Suppressor macrophage treated with lipopolysaccharide for 4 hours (primary cell): ENCODE measurements around the gene TRAPPC4.
"Not testable (repeated sequence)": the region's sequence is repeated elsewhere in the genome, so short reads cannot be mapped to it uniquely, and the experiment has no call there.

Experiments
- DNase-seq: peaks from one replicate; pipeline ENCODE4 v3.0.0-alpha.2; 2020

The TRAPPC4 gene

DNA sequence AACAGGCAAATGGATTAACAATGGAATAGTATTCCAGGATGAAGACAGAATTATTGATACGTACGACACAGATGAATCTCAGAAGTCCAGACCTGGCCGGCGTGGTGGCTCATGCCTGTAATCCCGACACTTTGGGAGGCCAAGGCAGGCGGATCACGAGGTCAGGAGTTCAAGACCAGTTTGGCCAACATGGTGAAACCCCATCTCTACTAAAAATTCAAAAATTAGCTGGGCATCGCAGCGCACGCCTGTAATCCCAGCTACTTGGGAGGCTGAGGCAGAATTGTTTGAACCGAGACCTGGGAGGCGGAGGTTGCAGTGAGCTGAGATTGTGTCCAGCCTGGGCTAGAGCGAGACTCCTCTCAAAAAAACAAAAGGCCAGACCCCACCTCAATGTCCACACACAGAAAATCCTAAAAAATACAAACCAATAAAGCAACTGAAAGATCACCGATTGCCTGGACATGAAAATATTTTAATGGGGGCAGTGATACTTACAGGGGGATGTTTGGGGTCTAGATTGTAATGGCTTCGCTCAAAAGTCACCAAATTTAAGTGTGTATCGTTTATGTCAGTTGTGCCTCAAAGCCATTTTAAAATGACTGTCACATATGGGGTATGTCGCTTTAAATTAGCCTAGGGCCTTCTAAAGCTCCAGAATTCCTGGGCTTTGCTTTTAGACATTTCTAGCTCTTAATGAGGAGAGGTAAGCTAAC lies 4.2 kb upstream of the TRAPPC4 start:
- DNase-seq = no peak

DNA sequence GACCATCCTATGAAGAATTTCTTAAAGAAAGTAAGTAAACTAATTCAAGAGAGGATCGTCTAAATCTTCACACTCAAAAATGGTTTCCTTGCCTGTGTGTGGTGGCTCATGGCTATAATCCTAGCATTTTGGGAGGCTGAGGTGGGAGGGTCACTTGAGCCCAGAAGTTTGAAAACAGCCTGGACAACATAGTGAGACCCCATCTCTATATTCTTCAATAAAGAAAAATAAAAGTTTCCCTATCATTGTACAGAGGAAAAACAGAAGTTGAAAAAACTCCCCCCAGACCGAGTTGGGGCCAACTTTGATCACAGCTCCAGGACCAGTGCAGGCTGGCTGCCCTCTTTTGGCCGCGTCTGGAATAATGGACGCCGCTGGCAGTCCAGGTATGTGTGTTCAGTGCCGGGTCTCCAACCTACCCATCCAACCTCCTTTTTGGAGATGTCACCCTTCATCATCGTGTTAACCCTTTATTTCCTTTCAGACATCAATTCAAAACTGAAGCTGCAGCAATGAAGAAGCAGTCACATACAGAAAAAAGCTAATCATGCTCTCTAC lies 3.4 kb upstream of the TRAPPC4 start:
- DNase-seq = no peak

DNA sequence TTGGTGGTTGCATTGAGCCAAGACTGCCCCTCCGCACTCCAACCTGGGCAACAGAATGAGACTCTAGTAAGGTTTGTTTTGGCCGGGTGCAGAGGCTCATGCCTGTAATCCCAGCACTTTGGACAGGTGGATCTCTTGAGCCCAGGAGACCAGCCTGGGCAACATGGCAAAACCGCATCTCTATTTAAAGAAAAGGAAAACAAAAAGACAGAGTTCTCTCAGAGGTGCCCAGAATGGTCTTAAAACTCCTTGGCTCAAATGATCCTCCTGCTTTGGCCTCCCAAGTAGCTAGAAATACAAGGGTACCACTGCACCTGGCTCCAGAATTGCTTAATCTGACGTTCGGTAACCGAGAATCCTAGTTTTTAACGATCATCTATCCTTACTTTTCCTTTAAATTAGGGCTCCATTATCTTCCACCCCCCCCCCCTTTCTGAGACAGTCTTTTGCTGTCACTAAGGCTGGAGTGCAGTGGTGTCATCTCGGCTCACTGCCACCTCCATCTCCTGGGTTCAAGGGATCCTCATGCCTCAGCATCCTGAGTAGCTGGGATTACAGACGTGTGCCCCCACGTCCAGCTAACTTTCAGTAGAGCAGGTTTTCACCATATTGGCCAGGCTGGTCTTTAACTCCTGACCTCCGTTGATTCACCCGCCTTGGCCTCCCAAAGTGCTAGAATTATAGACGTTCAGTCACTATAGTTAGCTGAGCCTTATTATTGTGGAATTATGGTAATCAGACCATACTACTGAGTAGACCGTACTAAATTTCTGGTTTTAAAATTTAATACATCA lies 2.2 kb upstream of the TRAPPC4 start:
- no peak for DNase-seq

DNA sequence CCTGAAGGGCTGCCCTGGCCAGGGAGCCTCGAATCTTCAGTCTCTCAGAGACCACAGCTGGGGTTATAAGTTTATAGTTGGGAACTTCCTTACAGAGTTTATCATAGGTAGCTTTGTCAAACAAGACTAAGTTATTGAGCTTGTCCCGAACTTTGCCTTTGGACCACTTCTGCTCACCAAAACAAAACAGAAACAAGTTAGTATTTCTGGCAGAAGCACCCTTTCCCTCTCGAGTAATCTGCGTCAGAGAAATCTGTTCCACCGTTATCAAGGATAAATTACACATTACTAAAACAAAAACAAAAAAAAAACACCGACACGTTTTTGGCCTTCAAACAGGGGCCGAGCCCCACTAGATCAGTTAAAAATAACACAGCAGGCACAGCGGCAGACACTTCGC lies 1.2 kb upstream of the TRAPPC4 start:
- DNase-seq = peak; percentile 37

DNA sequence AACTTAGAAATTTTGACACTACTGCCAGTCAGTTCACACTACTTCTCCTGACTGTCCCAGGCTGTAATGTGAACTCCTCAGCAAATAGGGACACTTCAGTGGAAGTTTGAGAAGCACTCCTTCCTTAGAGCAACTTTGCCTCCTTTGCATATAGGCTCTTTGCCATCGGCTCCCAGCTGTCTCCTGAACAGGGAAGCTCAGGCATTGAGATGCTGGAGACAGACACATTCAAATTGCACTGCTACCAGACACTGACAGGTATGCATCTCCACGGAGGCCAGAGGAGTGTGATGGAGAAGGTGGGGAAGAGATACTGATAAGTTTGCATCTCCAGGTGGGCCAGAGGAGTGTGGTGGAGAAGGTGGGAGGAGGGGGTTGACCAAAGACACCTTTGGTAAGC lies 1.4 kb downstream of the TRAPPC4 start:
- no peak for DNase-seq

DNA sequence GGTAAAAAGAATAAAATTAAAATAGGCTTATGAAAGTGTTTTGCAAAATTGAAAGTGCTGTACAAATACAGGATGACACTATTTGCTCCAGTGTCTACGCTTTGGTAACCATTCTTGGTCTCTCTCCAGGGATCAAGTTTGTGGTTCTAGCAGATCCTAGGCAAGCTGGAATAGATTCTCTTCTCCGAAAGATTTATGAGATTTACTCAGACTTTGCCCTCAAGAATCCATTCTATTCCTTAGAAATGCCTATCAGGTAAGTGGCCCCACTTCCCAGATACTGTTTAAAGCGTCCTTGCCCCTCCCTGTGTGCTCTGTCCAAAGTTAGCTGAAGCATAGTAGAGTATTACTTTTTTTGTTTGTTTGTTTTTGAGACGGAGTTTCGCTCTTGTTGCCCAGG lies 3.1 kb downstream of the TRAPPC4 start:
- DNase-seq = no peak

DNA sequence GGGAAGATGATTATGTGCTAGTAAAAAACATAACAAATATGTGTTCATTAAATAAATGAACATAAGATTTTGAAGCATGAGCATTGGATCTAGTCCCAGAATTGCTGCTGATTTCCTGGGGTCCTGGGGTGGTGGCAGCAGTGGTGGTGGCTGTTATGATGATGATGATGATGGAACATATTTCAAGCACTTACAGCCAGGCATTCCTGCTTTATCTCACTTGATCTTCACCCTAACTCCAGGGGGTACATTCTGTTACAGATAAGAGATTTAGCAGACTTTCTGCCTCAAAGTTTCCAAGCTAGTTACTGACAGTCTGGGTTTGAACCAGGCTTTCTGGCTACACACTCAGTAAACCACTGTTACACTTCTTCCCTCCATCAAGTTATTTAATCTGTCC lies 5.2 kb downstream of the TRAPPC4 start:
- no peak for DNase-seq

DNA sequence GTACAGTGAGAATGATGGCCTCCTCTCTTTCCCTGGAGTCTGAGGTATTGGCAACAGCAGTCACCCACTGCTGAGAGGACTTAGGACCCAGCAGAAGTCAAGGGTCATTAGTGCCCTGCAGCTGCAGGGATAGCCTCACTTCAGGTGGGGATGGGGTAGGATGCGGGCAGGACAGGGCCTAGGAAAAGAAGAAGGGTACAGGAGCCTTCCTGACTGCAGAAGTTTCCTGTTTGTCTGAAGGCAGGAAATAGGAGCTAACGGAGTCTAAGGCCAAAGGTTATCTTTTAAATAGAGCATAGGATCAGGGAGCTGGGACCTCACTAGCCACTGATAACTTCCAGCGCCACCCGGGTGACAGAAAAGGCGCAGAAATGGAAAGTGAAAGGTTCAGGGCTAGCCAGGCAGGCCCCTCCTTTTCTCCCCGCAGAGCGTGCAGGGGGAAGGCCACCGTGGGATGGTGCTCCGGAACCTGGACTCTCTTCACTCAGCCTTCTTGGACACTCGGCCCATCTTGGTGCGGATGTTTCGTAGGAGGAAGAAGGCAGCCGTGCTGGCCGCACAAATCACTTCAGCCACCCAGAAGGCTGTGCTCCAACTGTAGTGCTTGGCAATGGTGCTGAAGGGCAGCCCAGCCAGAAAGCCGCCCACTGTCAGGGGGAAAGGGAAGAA lies 6.0 kb downstream of the TRAPPC4 start:
- DNase-seq = no peak

DNA sequence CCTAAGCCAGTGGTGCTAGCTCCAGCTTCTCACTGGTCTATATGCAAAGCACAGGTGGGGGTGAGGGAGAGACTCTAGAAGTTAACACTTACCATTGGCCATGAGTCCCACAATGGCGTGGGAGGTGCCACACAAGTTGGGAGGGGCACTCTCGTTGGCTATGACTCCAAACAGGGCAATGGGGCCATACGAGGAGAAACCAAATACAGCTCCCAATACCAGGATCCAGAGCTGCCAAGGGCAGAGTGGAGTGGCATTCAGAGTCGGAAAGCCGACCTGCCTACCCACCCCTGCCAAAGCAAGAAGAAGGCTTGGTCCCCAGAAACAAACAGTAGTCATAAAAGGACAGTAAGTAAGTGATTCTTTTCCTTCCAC lies 6.5 kb downstream of the TRAPPC4 start:
- no peak for DNase-seq

DNA sequence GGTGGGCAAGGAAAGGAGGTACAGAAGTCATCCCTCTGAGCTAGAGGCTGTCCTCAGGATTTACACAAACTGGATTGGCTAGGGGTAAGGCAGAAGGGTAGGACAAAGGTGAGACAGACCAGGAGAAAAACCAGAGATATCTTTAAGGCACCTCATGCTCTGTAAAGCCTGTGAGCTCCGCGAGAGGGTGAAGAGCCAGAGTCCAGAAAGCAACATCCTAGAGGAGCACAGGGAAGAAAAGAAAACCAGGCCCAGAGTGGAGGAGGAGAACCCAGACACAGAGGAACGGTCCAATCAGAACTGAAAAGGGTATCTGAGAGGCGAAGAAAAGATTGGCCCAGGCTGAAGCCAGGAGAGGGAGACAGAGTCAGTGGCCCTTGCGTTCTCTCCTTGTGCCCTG lies 7.0 kb downstream of the TRAPPC4 start:
- no peak for DNase-seq

DNA sequence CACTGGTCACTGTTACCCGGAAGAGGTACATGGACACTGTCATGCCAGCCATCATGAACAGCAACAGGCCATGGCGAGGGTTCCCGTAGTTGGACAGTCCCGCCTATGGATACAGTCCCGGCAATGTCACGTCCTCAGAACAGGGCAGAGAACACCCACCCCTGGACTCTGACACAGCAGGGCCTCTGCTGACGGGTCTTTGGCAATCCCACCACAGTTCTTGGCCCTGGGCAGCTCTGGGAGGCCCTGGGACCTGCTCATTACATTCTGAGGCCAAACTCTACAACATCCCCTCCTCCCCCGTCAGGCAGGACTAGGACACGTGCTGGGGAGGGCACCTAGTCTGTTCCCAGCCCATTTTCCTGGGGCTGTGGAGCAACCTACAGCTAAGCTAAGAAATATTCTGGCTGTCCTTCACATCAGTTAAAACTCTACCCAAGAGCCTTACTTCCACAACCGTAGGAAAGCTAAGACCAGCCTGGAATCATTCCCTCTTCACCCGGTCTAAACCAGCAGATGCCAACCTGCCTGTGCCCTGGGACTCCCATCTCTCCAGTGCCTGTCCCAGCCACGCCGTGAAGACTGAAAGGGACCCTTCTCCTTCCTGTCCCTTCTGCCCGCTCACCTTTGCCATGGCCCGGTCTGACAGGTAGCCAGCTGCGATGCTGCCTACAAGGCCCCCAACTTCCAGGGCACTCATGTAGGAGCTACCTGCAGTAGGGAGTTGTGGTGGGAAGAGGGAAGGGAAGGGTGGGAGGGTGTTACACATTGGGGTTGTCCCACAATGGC lies 7.6 kb downstream of the TRAPPC4 start:
- no peak for DNase-seq

DNA sequence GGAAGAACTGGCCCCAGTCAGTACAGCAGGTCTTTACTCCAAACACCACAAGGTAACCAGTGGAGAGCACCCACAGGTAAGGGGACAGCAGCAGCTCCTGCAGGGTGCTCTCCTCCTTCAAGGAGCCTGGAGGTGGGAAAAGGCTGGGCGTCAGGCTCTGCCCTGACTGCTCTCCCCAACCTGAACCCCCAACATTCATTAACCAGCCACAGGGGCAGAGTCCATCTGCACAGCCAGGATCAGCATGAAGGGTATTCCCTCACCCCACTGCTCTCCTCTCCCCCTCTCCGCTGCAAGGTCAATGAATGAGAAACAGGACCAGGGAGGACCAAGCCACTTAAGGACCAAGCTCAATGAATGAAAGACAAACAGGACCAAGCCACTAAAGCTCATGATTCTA lies 8.4 kb downstream of the TRAPPC4 start:
- no peak for DNase-seq

DNA sequence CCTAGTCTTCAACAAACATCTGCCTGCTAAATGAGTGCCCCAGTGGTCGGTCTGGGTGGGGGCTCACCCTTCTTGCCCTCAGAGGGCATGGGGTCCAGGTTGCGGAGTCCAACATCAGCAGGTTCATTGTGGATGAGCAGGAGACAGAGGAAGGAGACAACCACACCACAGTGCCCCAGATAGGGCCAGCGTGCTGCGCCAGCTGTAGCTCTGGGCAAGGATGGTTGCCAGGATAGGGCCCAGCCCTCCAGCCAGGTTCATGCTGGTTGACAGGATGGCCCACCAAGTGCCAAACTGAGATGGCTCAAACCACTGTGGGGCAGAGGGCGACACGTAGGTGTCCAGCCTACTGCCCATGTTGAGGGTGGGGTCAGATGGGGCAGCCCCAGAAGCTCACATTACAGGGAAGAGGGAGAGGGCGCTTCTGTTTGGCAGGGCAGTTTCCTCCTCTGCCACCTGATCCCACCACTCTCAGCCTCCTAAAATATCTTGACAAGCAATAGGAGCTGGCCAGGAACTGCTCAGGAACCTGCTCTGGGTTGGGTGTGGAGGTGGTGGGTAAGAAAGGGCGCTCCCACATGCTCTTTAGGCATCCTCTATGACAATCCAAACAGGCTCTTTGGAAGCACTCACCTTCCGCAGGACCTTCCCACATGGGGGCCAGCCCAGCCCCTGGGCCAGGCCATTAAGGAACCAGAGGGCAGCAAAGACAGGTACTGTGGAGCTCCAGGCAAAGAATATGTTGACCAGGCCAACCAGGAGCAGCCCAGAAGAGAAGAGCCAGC lies 9.2 kb downstream of the TRAPPC4 start:
- no peak for DNase-seq

DNA sequence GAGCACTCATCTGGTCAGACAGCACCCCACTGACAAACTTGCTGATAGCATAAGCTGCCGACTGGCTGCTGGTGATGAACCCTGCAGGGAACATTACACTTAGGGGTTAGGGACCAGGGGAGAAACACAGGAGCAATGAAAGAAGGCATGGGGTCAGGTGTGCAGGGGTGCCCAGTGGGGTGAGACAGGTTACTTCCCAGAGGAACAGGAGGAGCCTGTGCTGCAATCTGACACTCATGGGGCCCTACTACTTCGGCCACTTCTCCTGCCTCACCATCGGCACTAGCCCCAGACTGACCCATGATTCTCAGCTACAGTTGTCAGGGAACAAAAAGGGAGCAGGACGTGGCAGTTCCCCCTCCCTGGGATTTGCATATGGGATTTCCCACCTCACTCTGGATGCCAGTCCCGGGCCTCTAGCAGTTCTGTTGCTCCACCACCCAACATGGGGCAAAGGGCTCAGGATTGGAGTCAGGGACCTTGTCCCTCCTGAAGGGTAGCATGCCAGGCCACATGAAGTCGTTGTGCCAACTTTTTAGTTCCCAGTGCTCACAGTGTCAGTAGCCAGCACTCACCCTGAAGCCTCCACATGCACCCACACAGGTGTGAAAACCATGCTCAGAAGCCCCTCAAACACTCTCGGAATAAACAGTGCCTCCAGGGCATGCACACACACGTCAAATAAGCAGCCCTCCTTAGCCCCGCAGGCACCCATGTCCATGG lies 9.9 kb downstream of the TRAPPC4 start:
- DNase-seq = peak; percentile 28

DNA sequence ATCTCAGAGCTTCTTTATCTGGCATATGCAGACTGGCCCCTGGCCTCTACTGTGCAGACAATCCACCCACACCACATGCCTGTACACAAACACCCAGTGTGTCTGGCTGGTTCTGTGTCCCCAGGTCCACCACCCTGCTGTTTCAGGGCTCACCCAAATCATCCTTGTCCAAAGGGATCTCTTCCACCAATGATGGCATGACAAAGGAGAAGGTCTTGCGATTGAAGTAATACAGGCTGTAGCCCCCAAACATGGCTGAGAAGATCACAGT lies 10.4 kb downstream of the TRAPPC4 start:
- no peak for DNase-seq

DNA sequence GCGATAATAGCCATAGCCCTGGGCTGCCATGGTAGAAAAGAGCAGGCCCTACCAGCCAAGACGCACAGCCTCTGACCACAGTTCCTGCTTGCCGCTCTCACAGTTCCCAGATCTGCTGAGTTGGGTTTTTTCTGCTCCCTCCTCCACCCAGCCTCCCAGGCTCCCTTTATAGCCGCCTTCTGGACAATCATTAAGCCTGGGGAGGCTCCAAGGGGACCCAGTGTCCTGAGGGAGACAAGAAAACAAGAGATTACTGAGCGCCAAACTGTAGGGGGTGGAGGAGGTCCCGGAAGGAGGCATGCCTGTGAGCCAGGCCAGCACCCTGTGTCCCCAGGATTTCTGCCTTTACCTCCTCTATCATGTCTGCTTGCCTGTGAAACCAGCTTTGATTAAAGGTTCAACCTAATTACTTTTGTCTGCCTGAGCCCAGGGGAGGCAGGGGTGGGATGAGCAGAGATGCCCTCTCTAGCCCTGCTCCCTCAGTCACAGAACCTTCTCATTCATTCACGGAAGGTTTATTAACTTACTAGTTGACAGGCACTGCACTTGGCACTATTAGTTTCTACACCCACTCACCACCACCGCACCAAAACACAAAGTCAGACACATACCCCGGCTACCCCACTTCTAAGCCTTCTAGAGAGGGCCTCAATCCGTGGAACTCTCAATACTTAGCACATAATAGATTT lies 10.9 kb downstream of the TRAPPC4 start:
- DNase-seq = peak; percentile 47

DNA sequence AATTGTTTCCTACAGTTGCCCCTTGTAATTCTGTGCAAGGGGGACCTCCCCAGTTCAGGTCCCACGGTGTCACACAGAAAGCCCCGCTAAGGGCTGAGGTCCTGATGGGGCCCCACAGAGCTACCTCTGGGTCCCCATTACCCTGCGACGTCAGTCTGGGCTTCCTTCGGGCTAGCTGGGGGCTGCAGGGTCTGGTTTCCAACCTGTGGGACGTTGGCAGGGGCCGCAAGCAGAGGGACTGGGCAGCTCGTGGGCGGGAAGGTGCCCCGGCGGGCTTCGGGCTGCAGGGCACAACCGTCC lies 11.4 kb downstream of the TRAPPC4 start:
- no peak for DNase-seq

DNA sequence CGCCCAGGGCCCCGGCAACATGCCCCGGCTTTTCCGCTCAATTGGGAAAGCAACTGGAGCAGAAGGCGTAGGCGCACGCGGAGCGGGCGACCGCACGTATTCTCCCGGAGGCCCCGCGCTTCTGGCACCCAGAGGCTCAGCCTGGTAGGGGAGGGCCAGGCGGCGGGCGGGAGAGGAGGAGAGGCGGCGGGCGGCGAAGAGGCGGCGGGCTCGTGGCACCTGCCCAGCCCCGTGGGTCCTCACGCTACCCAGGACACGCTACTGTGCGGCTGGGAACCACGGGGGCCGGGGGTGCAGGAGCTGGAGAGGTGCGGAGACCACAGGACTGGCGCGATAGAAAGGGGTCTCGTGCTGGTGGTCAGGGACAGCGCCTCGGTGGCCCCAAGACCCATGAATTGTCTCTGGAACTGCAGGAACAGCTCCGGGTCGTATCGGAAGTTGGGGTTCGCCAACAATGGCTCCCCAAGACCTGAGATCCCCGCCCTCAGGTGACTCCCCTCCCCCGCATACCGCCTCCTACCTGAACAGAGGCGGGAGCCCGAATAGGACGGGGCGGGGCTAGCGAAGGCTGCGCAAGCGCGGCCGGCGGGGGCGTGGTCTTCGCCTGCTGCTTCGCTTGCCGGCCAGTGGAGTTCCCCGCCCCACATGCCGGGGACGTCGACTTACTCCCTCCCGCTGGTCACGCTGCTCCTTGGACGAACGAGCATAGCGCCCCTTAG lies 11.9 kb downstream of the TRAPPC4 start, which contains the start of gene SLC37A4:
SLC37A4 (minus strand) TSS at position 549 of the 719 bp plus-strand sequence.
- DNase-seq = peak; percentile 99

DNA sequence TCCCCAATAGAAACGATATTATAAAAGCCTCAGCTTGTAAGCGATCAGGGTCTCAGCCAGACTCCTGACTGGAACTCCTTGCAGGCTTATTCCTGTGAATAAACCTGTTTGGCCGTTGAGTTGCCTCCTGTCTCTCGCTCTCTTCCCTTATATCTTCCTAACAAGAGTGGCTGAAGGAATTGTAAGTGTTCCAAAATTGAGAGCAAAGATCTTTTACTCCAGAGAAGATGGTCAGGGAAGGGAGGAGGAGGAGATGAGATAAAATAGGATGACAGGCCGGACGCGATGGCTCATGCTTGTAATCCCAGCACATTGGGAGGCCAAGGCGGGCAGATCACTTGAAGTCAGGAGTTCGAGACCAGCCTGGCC lies 13.3 kb downstream of the TRAPPC4 start:
- no peak for DNase-seq

DNA sequence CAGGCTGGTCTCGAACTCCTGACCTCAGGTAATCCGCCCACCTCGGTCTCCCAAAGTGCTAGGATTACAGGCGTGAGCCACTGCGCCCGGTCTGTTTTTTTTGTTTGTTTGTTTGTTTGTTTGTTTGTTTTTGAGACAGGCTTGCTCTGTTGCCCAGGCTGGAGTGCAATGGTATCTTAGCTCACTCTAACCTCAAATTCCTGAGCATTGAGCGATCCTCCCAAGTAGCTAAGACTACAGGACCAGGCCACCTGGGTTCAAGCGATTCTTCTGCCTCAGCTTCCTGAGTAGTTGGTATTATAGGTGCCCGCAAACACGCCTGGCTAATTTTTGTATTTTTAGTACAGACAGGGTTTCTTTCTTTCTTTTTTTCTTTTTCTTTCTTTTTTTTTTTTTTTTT lies 14.9 kb downstream of the TRAPPC4 start:
- DNase-seq = not testable (repeated sequence)

DNA sequence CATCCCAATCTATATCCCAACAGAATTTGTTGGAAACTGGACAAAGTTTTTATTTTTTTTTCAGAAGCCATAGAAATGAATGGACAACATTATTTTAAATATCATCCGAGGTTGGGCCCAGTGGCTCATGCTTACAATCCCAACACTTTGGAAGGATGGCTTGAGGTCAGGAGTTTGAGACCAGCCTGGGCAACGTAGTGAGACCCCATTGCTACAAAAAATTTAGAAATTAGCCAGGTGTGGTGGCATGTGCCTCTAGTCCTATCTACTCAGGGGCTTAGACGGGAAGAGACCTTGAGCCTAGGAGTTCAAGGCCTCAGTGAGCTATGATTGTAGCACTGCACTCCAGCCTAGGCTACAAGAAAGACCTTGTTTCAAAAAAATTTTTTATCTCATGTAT lies 16.2 kb downstream of the TRAPPC4 start:
- DNase-seq = no peak
